ENCODE measurements around the gene LMBRD1.

Gene LMBRD1

GRCh38 chr6:69832558-69832957, 35.7 kb upstream of the LMBRD1 start:
- TF ChIP-seq ZFP3 (CRISPR knock-in tag; IDR thresholded peaks at IDR 0.05) (no peak), GLIS3 (CRISPR knock-in tag; IDR thresholded peaks at IDR 0.05) (no peak), ISL1 (CRISPR knock-in tag; IDR thresholded peaks at IDR 0.05) (no peak), ZNF565 (CRISPR knock-in tag; conservative IDR thresholded peaks at IDR 0.05; ENCODE audit: low read depth) (no peak), ZC3H10 (CRISPR knock-in tag; IDR thresholded peaks at IDR 0.05) (no peak), TCF4 (CRISPR knock-in tag; IDR thresholded peaks at IDR 0.05; ENCODE audit: borderline replicate concordance) (no peak)
- ATAC-seq: no peak

GRCh38 chr6:69827276-69827893, 30.6 kb upstream of the LMBRD1 start:
- peak; percentile 44; the same call in 2 of the 3 replicates for ATAC-seq
- TF ChIP-seq GLIS3 (CRISPR knock-in tag; IDR thresholded peaks at IDR 0.05) (no peak), ARNTL (CRISPR knock-in tag; IDR thresholded peaks at IDR 0.05; ENCODE audit: borderline replicate concordance, low read depth) (no peak), SNAI2 (CRISPR knock-in tag; IDR thresholded peaks at IDR 0.05) (no peak), CREB5 (CRISPR knock-in tag; IDR thresholded peaks at IDR 0.05; ENCODE audit: low read depth) (no peak), BACH2 (CRISPR knock-in tag; IDR thresholded peaks at IDR 0.05; ENCODE audit: borderline replicate concordance) (no peak), ZNF8 (CRISPR knock-in tag; IDR thresholded peaks at IDR 0.05) (no peak), ZNF565 (CRISPR knock-in tag; conservative IDR thresholded peaks at IDR 0.05; ENCODE audit: low read depth) (no peak), ISL1 (CRISPR knock-in tag; IDR thresholded peaks at IDR 0.05) (no peak), TCF4 (CRISPR knock-in tag; IDR thresholded peaks at IDR 0.05; ENCODE audit: borderline replicate concordance) (no peak), ZFP30 (CRISPR knock-in tag; IDR thresholded peaks at IDR 0.05) (no peak), ZNF70 (CRISPR knock-in tag; IDR thresholded peaks at IDR 0.05) (no peak), CSRNP3 (CRISPR knock-in tag; IDR thresholded peaks at IDR 0.05) (no peak), PATZ1 (CRISPR knock-in tag; IDR thresholded peaks at IDR 0.05; ENCODE audit: borderline replicate concordance) (no peak), PPARA (CRISPR knock-in tag; IDR thresholded peaks at IDR 0.05; ENCODE audit: borderline replicate concordance) (no peak), ZFP3 (CRISPR knock-in tag; IDR thresholded peaks at IDR 0.05) (no peak), ZC3H10 (CRISPR knock-in tag; IDR thresholded peaks at IDR 0.05) (no peak), POU6F1 (CRISPR knock-in tag; IDR thresholded peaks at IDR 0.05; ENCODE audit: borderline replicate concordance, low read depth) (no peak)

DNA sequence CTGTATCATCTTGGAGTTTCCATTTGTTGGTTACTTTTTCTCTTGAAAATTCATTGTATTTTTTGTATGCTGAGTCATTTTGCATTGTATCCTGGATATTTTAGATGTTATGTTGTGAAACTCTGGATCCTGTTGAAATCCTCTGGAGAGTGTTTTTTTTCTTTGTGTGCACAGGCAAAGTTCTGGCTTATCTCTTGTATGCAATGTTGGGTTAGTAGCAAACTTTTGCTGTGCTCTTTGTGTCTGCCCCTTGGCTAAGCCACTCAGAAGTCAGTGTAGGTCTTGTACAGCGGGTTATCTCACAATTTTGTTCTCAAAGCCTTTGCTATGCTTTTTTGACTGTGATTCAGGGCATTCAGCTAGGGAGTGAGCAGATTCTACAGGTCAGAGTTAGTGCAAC, 29.1 kb upstream of the LMBRD1 start:
- ATAC-seq: no peak
- TF ChIP-seq CSDC2 (CRISPR knock-in tag; IDR thresholded peaks at IDR 0.05) (no peak), ZC3H10 (CRISPR knock-in tag; IDR thresholded peaks at IDR 0.05) (no peak), CREB5 (CRISPR knock-in tag; IDR thresholded peaks at IDR 0.05; ENCODE audit: low read depth) (no peak), ZFP3 (CRISPR knock-in tag; IDR thresholded peaks at IDR 0.05) (no peak), ESRRG (CRISPR knock-in tag; IDR thresholded peaks at IDR 0.05) (no peak), ZNF8 (CRISPR knock-in tag; IDR thresholded peaks at IDR 0.05) (no peak), OSR1 (CRISPR knock-in tag; IDR thresholded peaks at IDR 0.05) (no peak), TOX (CRISPR knock-in tag; IDR thresholded peaks at IDR 0.05; ENCODE audit: borderline replicate concordance) (no peak), ZNF565 (CRISPR knock-in tag; conservative IDR thresholded peaks at IDR 0.05; ENCODE audit: low read depth) (no peak), CSRNP3 (CRISPR knock-in tag; IDR thresholded peaks at IDR 0.05) (no peak), ARNTL (CRISPR knock-in tag; IDR thresholded peaks at IDR 0.05; ENCODE audit: borderline replicate concordance, low read depth) (no peak), PPARA (CRISPR knock-in tag; IDR thresholded peaks at IDR 0.05; ENCODE audit: borderline replicate concordance) (no peak), POU6F1 (CRISPR knock-in tag; IDR thresholded peaks at IDR 0.05; ENCODE audit: borderline replicate concordance, low read depth) (no peak), ISL1 (CRISPR knock-in tag; IDR thresholded peaks at IDR 0.05) (no peak), PATZ1 (CRISPR knock-in tag; IDR thresholded peaks at IDR 0.05; ENCODE audit: borderline replicate concordance) (no peak), SNAI2 (CRISPR knock-in tag; IDR thresholded peaks at IDR 0.05) (no peak)

Data from SK-N-SH treated with all-trans-retinoic acid at 6 μM for 48 hours (cell line).